Neural progenitor cell (in vitro differentiated cells): Measurements from ENCODE around the gene RBP5. TPM values are rescaled to one million over a fixed set of nuclear protein-coding genes. Genes with fewer than 3 reads are reported as not detected.

Experiments used
- DNase-seq: peaks from one replicate; pipeline ENCODE4 v3.0.0-alpha.2; 2016; ENCODE audit warnings: low spot score
- H2AFZ ChIP-seq: fragments of 200-600 bp; sonication (generic); replicated peaks from 2 replicates; pipeline ENCODE4 v1.6.1; 2016; ENCODE audit warnings: antibody characterized with exemption
- H3F3A ChIP-seq: fragments of 200-600 bp; sonication (generic); 2 replicates; pipeline ENCODE4 v1.6.1; 2016; ENCODE audit warnings: antibody characterized with exemption, low read depth
- H3K27ac ChIP-seq: fragments of 200-600 bp; sonication (generic); 2 replicates; pipeline ENCODE4 v1.5.1; 2016; ENCODE audit warnings: mild to moderate bottlenecking
- H3K27me3 ChIP-seq: fragments of 200-600 bp; sonication (generic); 2 replicates; pipeline ENCODE4 v1.6.1; 2016; ENCODE audit warnings: mild to moderate bottlenecking, moderate library complexity
- H3K36me3 ChIP-seq: fragments of 200-600 bp; sonication (generic); 2 replicates; pipeline ENCODE4 v1.5.1; 2016
- H3K4me1 ChIP-seq: fragments of 200-600 bp; sonication (generic); 2 replicates; pipeline ENCODE4 v1.6.1; 2016; ENCODE audit warnings: mixed run types
- H3K4me2 ChIP-seq: fragments of 200-600 bp; sonication (generic); 2 replicates; pipeline ENCODE4 v1.6.1; 2016
- H3K4me3 ChIP-seq: fragments of 200-600 bp; sonication (generic); 2 replicates; pipeline ENCODE4 v1.5.1; 2016
- H3K79me2 ChIP-seq: fragments of 200-600 bp; sonication (generic); 2 replicates; pipeline ENCODE4 v1.6.1; 2016; ENCODE audit warnings: low read depth
- H3K9ac ChIP-seq: fragments of 200-600 bp; sonication (generic); 2 replicates; pipeline ENCODE4 v1.6.1; 2016
- H3K9me3 ChIP-seq: fragments of 200-600 bp; sonication (generic); 2 replicates; pipeline ENCODE4 v1.5.1; 2016; ENCODE audit warnings: low read depth
- H4K20me1 ChIP-seq: fragments of 200-600 bp; sonication (generic); 2 replicates; pipeline ENCODE4 v1.6.1; 2016; ENCODE audit warnings: low read depth
- H3K27ac Mint-ChIP-seq: 3 replicates; pipeline ENCODE4 v1.8.0; 2021; ENCODE audit warnings: mixed read lengths
- H3K27me3 Mint-ChIP-seq: 2 replicates; pipeline ENCODE4 v1.8.0; 2022; ENCODE audit warnings: low read depth, mild to moderate bottlenecking, inconsistent platforms, moderate library complexity, mixed read lengths; ENCODE audit not compliant: insufficient read depth
- H3K36me3 Mint-ChIP-seq: 3 replicates; pipeline ENCODE4 v1.8.0; 2021; ENCODE audit warnings: mixed read lengths
- H3K4me1 Mint-ChIP-seq: 3 replicates; pipeline ENCODE4 v1.8.0; 2021; ENCODE audit warnings: mixed read lengths
- H3K4me3 Mint-ChIP-seq: 3 replicates; pipeline ENCODE4 v1.8.0; 2021; ENCODE audit warnings: mild to moderate bottlenecking, moderate library complexity, mixed read lengths
- H3K9me3 Mint-ChIP-seq: 3 replicates; pipeline ENCODE4 v1.8.0; 2020; ENCODE audit warnings: mixed read lengths
- CTCF ChIP-seq: fragments of 200-600 bp; sonication (generic); IDR thresholded peaks from 2 replicates; pipeline ENCODE4 v1.5.1; 2017; ENCODE audit warnings: antibody characterized with exemption, mild to moderate bottlenecking
- EZH2 ChIP-seq: fragments of 200-600 bp; sonication (generic); IDR thresholded peaks from 2 replicates; pipeline ENCODE4 v1.6.1; 2017; ENCODE audit warnings: antibody characterized with exemption, mild to moderate bottlenecking, moderate library complexity
- EZH2phosphoT487 ChIP-seq: fragments of 200-600 bp; sonication (generic); IDR thresholded peaks from 2 replicates; pipeline ENCODE4 v1.6.1; 2017; ENCODE audit warnings: antibody characterized with exemption
- total RNA-seq: library from RNA; depleted of rRNA; stranded (reverse); fragments of >200 nt; gene quantifications from 2 replicates; pipeline ENCODE4 v1.2.3, GENCODE V29; 2015; ENCODE audit warnings: low replicate concordance

RBP5 gene
- total RNA-seq, 1 donor from 2014 or later, result not detected

- peaks cover 7% of the 10 kb centered on the region for H3K27me3 Mint-ChIP-seq
- no peak for DNase-seq
- Histone ChIP-seq H3K9ac (no peak overlapping the region), H3K4me2 (no peak overlapping the region), H3K4me3 (no peak overlapping the region), H3K27me3 (no peaks in the 10 kb centered on the region), H3F3A (no peaks in the 10 kb centered on the region), H3K79me2 (no peaks in the 10 kb centered on the region), H4K20me1 (no peaks in the 10 kb centered on the region), H3K9me3 (no peaks in the 10 kb centered on the region), H3K27ac (no peak overlapping the region), H3K4me1 (no peaks in the 10 kb centered on the region), H2AFZ (no peak overlapping the region), H3K36me3 (no peaks in the 10 kb centered on the region)
- H3K9me3 Mint-ChIP-seq, result no peaks in the 10 kb centered on the region
- TF ChIP-seq EZH2phosphoT487, result no peak
- H3K27ac Mint-ChIP-seq, result no peak overlapping the region
- H3K4me1 Mint-ChIP-seq, result no peaks in the 10 kb centered on the region
- peaks cover 9% of the 10 kb centered on the region for H3K36me3 Mint-ChIP-seq
- no peak overlapping the region for H3K4me3 Mint-ChIP-seq
Observed at GRCh38 chr12:7155471-7156034, 26.9 kb upstream of the RBP5 start.

GRCh38 chr12:7154901-7155470, 26.3 kb upstream of the RBP5 start:
- Mint-ChIP-seq H3K9me3 (no peaks in the 10 kb centered on the region), H3K4me3 (no peak overlapping the region), H3K27me3 (peaks cover 7% of the 10 kb centered on the region), H3K4me1 (no peaks in the 10 kb centered on the region), H3K27ac (no peak overlapping the region), H3K36me3 (peaks cover 9% of the 10 kb centered on the region)
- no peaks in the 10 kb centered on the region for H3K9me3 ChIP-seq
- no peak overlapping the region for H3K9ac ChIP-seq
- TF ChIP-seq EZH2 (no peak), CTCF (no peak), EZH2phosphoT487 (no peak)
- H4K20me1 ChIP-seq, result no peaks in the 10 kb centered on the region
- H3K36me3 ChIP-seq, result no peaks in the 10 kb centered on the region
- no peaks in the 10 kb centered on the region for H3F3A ChIP-seq
- no peak overlapping the region for H3K27ac ChIP-seq
- H3K4me3 ChIP-seq, result no peak overlapping the region
- H3K27me3 ChIP-seq, result no peaks in the 10 kb centered on the region
- no peak overlapping the region for H2AFZ ChIP-seq
- no peak for DNase-seq
- H3K4me2 ChIP-seq, result no peak overlapping the region
- no peaks in the 10 kb centered on the region for H3K4me1 ChIP-seq
- H3K79me2 ChIP-seq, result no peaks in the 10 kb centered on the region

DNA sequence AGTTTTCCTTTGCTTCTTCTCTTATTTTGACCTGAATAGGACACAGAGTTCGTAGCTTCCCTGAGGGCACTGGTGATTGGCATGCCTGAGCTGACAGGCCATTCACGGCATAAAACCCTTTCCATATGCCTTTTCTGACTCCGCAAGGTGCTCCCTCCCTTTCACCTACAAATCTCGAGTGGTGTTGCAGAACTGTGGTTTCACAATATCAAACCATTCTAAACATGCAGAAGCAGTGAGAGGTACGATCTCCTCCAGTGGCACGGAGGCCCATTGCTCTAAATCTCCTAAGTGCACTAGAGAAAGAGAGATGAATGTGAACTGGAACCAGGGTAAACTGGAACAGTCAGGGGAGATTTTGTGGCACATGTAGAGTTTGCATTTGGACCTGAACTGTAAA, 25.4 kb upstream of the RBP5 start:
- H3K36me3 Mint-ChIP-seq, result peaks cover 8% of the 10 kb centered on the region
- no peaks in the 10 kb centered on the region for H3F3A ChIP-seq
- TF ChIP-seq CTCF (no peak), EZH2 (no peak), EZH2phosphoT487 (no peak)

GRCh38 chr12:7152818-7153217, 24.1 kb upstream of the RBP5 start:
- Histone ChIP-seq H3F3A (no peaks in the 10 kb centered on the region), H3K79me2 (no peaks in the 10 kb centered on the region), H3K4me1 (no peaks in the 10 kb centered on the region), H3K36me3 (no peaks in the 10 kb centered on the region), H3K4me2 (no peak overlapping the region), H3K9ac (no peak overlapping the region), H3K27me3 (no peaks in the 10 kb centered on the region), H3K4me3 (no peak overlapping the region), H2AFZ (no peak overlapping the region), H4K20me1 (no peaks in the 10 kb centered on the region), H3K27ac (no peak overlapping the region), H3K9me3 (no peaks in the 10 kb centered on the region)
- no peak overlapping the region for H3K4me3 Mint-ChIP-seq
- H3K4me1 Mint-ChIP-seq, result no peaks in the 10 kb centered on the region
- TF ChIP-seq EZH2 (no peak), CTCF (no peak), EZH2phosphoT487 (no peak)
- H3K27ac Mint-ChIP-seq, result no peak overlapping the region
- H3K27me3 Mint-ChIP-seq, result peaks cover 4% of the 10 kb centered on the region
- peaks cover 17% of the 10 kb centered on the region for H3K36me3 Mint-ChIP-seq
- no peaks in the 10 kb centered on the region for H3K9me3 Mint-ChIP-seq
- no peak for DNase-seq

More for the DNA sequence above, 25.4 kb upstream of the RBP5 start:
- Histone ChIP-seq H3K79me2 (no peaks in the 10 kb centered on the region), H2AFZ (no peak overlapping the region), H3K9me3 (no peaks in the 10 kb centered on the region), H3K27me3 (no peaks in the 10 kb centered on the region), H3K36me3 (no peaks in the 10 kb centered on the region), H3K9ac (no peak overlapping the region), H4K20me1 (no peaks in the 10 kb centered on the region), H3K4me3 (no peak overlapping the region), H3K27ac (no peak overlapping the region), H3K4me2 (no peak overlapping the region), H3K4me1 (no peaks in the 10 kb centered on the region)
- H3K4me3 Mint-ChIP-seq, result no peak overlapping the region
- H3K27me3 Mint-ChIP-seq, result peaks cover 4% of the 10 kb centered on the region
- no peaks in the 10 kb centered on the region for H3K4me1 Mint-ChIP-seq
- H3K9me3 Mint-ChIP-seq, result no peaks in the 10 kb centered on the region
- H3K27ac Mint-ChIP-seq, result no peak overlapping the region
- no peak for DNase-seq
